NT2/D1 (cell line): ENCODE data around the gene MMP26.

ENCODE experiments used
- SUZ12 ChIP-seq: IDR thresholded peaks from 2 replicates; pipeline ENCODE4 v1.6.1; 2011; ENCODE audit not compliant: insufficient read length, insufficient read depth; ENCODE audit errors: extremely low read depth
- YY1 ChIP-seq: IDR thresholded peaks from 2 replicates; pipeline ENCODE4 v1.6.1; 2011; ENCODE audit not compliant: insufficient read length, insufficient read depth

DNA sequence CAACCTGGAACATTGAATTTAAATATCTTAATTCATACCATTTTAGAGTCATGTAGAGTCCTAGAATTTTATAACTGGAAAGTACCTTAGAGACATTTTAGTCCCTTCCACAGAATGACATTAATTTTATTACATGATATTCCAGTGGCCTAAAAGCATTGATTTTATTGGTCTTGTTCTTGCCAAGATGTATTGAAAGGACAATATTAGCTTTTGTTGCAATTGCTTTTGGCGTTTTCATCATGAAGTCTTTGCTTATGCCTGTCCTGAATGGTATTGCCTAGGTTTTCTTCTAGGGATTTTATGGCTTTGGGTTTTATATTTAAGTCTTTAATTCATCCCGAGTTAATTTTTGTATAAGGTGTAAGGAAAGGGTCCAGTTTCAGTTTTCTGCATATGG is 36.2 kb downstream of the MMP26 start:
- no peak for TF ChIP-seq YY1
- TF ChIP-seq SUZ12 = no peak
